Fibroblast of villous mesenchyme (primary cell): Measurements from ENCODE around the gene ZNF397. TPM values are rescaled to one million over a fixed set of nuclear protein-coding genes. Genes with fewer than 3 reads are reported as not detected.

Source experiments
- DNase-seq: peaks from one replicate; pipeline ENCODE4 v3.0.0-alpha.2; 2010; ENCODE audit warnings: low read depth
- H3K4me3 ChIP-seq: 2 replicates; pipeline ENCODE4 v1.5.1; 2011; ENCODE audit warnings: low read depth, mild to moderate bottlenecking, low read length
- CTCF ChIP-seq: IDR thresholded peaks from 2 replicates; pipeline ENCODE4 v1.5.1; 2012; ENCODE audit warnings: low read depth, mild to moderate bottlenecking, low read length; ENCODE audit not compliant: insufficient read depth
- total RNA-seq: library from RNA; depleted of rRNA; stranded (reverse); fragments of >200 nt; gene quantifications from 2 replicates; pipeline ENCODE4 v1.2.3, GENCODE V29; 2012

Gene ZNF397
- total RNA-seq, 1 donor: 8.2 TPM

GRCh38 chr18:35289293-35289692, 48.5 kb downstream of the ZNF397 start:
- DNase-seq: peak; percentile 14
- no peak for TF ChIP-seq CTCF

DNA sequence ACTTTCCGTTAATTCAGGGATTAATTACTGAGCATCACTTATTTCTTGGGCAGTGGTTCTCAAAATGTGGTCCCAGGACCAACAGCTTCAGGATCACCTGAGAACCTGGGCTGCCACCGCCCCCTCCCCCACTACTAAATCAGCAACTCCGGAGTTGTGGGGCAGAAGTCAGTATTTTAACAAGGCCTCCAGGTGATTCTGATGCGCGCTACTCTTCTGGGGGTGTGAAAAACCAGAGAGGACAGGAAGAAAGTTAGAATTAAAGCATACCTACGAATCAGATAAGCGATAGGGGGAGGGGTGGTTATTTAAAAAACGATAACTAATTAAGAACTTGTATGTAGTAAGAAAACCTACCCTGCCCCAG, 48.9 kb downstream of the ZNF397 start:
- peak overlapping the region; percentile 98 for H3K4me3 ChIP-seq
- no peak for TF ChIP-seq CTCF
- DNase-seq: no peak

More at GRCh38 chr18:35289293-35289692, 48.5 kb downstream of the ZNF397 start:
- peak overlapping the region; percentile 98 for H3K4me3 ChIP-seq

DNA sequence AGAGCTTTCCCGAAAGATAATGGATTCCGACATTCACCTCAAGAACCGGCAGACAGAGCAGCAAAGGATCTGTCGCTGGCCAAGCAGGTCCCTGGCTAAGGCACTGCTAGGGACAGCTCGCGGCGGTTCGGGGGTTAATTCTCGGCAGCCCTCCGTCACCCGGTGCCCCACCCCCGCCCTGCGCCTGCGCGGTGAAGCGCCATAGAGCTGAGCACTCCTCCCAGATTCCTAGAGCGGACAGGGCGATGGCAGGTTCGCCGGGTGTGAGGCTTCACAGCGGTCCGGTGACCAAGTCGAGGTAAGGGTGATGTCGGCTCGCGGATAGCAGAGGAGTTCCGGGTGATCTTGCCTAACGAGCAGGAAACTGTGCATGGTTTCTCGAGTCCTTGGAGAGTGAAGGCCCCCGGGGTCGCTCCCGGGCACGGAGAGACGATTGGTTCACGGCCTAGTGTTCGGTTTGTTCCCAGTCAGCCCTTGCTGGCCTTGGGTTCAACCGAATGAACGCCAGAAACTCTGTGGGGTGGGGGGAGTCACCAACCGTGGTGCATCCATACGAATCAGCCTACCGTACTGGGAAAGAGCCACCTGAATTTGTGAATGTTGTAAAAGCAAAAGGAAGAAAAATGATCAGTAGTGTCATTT, 49.4 kb downstream of the ZNF397 start, which contains the start of gene ZSCAN30:
Gene ZSCAN30, minus strand, starts transcription at position 136 of the 642 bp plus-strand sequence. CDS start 25,877 bp downstream, outside the sequence.
- peak; percentile 96 for DNase-seq
- TF ChIP-seq CTCF: no peak

DNA sequence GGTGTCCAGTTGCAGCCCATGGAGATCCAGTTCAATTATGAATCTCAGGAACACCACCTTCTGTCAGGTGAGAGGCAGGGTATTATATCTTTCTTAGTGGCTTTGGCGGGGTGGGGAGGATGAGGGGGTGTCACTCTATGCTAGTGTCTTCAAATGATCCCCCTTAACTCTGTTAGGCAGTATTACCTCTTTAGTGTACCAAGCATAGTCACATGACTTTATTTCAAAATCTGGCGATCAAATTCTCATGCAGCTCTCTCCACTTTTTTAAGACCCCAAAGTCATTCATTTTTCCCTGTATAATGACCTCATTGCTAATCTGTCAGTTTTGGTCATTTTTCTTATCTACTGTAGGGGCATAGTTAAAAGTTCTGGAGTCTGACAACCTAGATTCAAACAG, 50.3 kb downstream of the ZNF397 start:
- DNase-seq: no peak
- no peak for TF ChIP-seq CTCF

More for the DNA sequence above, 49.4 kb downstream of the ZNF397 start, which contains the start of gene ZSCAN30:
- H3K4me3 ChIP-seq: peak within 1 kb of the TSS; percentile 98

DNA sequence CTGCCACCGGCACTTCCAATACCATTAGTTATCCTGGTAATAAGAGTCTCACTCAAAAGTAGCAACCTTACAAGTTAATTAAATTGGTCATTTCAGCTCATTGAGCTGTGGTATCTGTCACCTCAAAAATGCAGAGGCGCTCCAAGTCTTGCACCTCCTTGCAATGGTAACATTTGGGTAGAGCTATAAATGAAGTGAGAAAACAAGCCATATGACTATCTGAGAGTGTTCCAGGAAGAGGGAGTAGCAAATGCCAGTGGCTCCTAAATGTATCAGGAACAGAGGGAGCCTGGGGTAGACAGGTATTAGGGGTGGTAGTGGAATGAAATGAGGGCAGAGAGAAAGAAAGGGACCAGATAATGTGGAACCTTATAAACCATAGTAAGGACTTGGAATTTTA, 55.2 kb downstream of the ZNF397 start:
- DNase-seq: no peak
- H3K4me3 ChIP-seq: no peak overlapping the region

More for the DNA sequence above, 50.3 kb downstream of the ZNF397 start:
- peak overlapping the region; percentile 98 for H3K4me3 ChIP-seq

GRCh38 chr18:35303610-35304009, 62.8 kb downstream of the ZNF397 start:
- TF ChIP-seq CTCF: no peak
- no peak for DNase-seq
- no peak overlapping the region for H3K4me3 ChIP-seq

More for the DNA sequence above, 55.2 kb downstream of the ZNF397 start:
- TF ChIP-seq CTCF: no peak
